LHCN-M2 (cell line): ENCODE results near the gene ZNF780B. TPM values are rescaled to one million over a fixed set of nuclear protein-coding genes. Genes with fewer than 3 reads are reported as not detected.

ENCODE experiments used
- DNase-seq: peaks from one replicate; pipeline ENCODE4 v3.0.0-alpha.2; 2012; ENCODE audit warnings: low read depth
- total RNA-seq: library from RNA; depleted of rRNA; stranded (reverse); fragments of >200 nt; gene quantifications from 2 replicates; pipeline ENCODE4 v1.2.3, GENCODE V29; 2014; rRNA removed

ZNF780B gene
- total RNA-seq, 1 experiment from 2014 or later, result 7.3 TPM

DNA sequence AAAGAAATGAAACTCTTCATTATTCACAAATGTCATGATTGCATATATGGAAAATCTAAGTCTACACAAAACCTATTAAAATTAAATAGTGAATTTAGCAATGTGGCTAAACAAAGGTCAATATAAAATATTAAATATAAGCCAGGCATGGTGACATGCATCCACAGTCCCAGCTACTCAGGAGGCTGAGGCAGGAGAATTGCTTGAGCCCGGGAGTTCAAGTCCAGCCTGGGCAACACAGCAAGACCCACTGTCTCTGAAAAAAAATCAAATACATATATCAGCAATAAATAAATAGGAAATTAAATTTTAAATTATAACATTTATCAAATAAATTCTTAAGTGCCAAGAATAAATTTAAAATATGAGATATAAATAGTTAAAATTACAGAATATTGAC, 73.1 kb downstream of the ZNF780B start:
- DNase-seq, result no peak

Other genes starting within 250 kb of the ZNF780B start
- 0.86 and 1.2 TPM in 2 replicates for gene DYRK1B, start 222.1 kb downstream of the ZNF780B start, total RNA-seq
- gene FBL, start 209.9 kb downstream of the ZNF780B start, total RNA-seq, result 68.2 and 80.9 TPM in 2 replicates
- gene FCGBP, start 121.6 kb downstream of the ZNF780B start, total RNA-seq, result 0.06 and 0.13 TPM in 2 replicates
- gene PSMC4, start 85.1 kb downstream of the ZNF780B start, total RNA-seq, result 177 and 182 TPM in 2 replicates
- 1.4 and 1.6 TPM in 2 replicates for gene ZNF546, start 59.2 kb downstream of the ZNF780B start, total RNA-seq
- gene ZNF780A, start 34.7 kb upstream of the ZNF780B start, total RNA-seq, result 11.3 and 15.6 TPM in 2 replicates
- gene MAP3K10, start 135.2 kb upstream of the ZNF780B start, total RNA-seq, result 6.0 and 8.3 TPM in 2 replicates
- gene TTC9B, start 162.2 kb upstream of the ZNF780B start, total RNA-seq, result not detected in 2 replicates
- not detected in 2 replicates for gene CCNP, start 170.5 kb upstream of the ZNF780B start, total RNA-seq
- 93.5 and 94.3 TPM in 2 replicates for gene AKT2, start 229.1 kb upstream of the ZNF780B start, total RNA-seq